ENCODE measurements around the gene PMM2.

The PMM2 gene

GRCh38 chr16:8862309-8863130, 64.9 kb downstream of the PMM2 start:
- peak overlapping the region; percentile 26; the same call in 1 of the 2 replicates for H3K4me2 ChIP-seq (ENCODE audit: insufficient read depth, low read length)
- peaks cover 96% of the 10 kb centered on the region for H4K20me1 ChIP-seq (ENCODE audit: insufficient read depth, low read length)
- H3K9ac ChIP-seq (ENCODE audit: low read depth, low read length), result no peak overlapping the region
- peak overlapping the region; percentile 47 for H3K27ac ChIP-seq (ENCODE audit: low read length)
- H3K9me3 ChIP-seq (ENCODE audit: insufficient read depth, low read length, severe bottlenecking), result no peaks in the 10 kb centered on the region
- no peak overlapping the region for H3K4me3 ChIP-seq (ENCODE audit: low read depth in 1 of 2, low read length in 2 of 2)
- ATAC-seq (ENCODE audit: insufficient read depth, low read depth) (no peak), DNase-seq (no peak)
- H2AFZ ChIP-seq (ENCODE audit: low read depth, low read length), result no peak overlapping the region
- no peaks in the 10 kb centered on the region for H3K27me3 ChIP-seq (ENCODE audit: insufficient read depth, low read length, poor library complexity)
- no peak for TF ChIP-seq EZH2 (IDR thresholded peaks at IDR 0.05; ENCODE audit: borderline replicate concordance, low read depth, low read length, severe bottlenecking)
- TF ChIP-seq CTCF (IDR thresholded peaks at IDR 0.05; ENCODE audit: borderline replicate concordance, extremely low read depth, low read length, poor library complexity, severe bottlenecking), result no peak
- H3K36me3 ChIP-seq (ENCODE audit: insufficient read depth, low read length), result peaks cover 93% of the 10 kb centered on the region
- peaks cover 100% of the 10 kb centered on the region for H3K79me2 ChIP-seq (ENCODE audit: insufficient read depth, low read length)
- peaks cover 73% of the 10 kb centered on the region for H3K4me1 ChIP-seq (ENCODE audit: insufficient read depth, low read length)

GRCh38 chr16:8863594-8864424, 66.2 kb downstream of the PMM2 start:
- Histone ChIP-seq H3K4me2 (ENCODE audit: insufficient read depth, low read length) (peak overlapping the region; percentile 91), H3K27me3 (ENCODE audit: insufficient read depth, low read length, poor library complexity) (no peaks in the 10 kb centered on the region), H3K79me2 (ENCODE audit: insufficient read depth, low read length) (peaks cover 99% of the 10 kb centered on the region), H4K20me1 (ENCODE audit: insufficient read depth, low read length) (peaks cover 91% of the 10 kb centered on the region), H3K36me3 (ENCODE audit: insufficient read depth, low read length) (peaks cover 88% of the 10 kb centered on the region), H3K9ac (ENCODE audit: low read depth, low read length) (0 out of 2 replicates have a peak overlapping the region, but pooled peaks have one; percentile 3), H2AFZ (ENCODE audit: low read depth, low read length) (no peak overlapping the region), H3K27ac (ENCODE audit: low read length) (peak overlapping the region; percentile 48), H3K9me3 (ENCODE audit: insufficient read depth, low read length, severe bottlenecking) (no peaks in the 10 kb centered on the region), H3K4me1 (ENCODE audit: insufficient read depth, low read length) (peaks cover 71% of the 10 kb centered on the region), H3K4me3 (ENCODE audit: low read depth in 1 of 2, low read length in 2 of 2) (peak overlapping the region in 1 of 2 experiments; percentile 35; a peak in 2 of 4 replicates)
- TF ChIP-seq CTCF (IDR thresholded peaks at IDR 0.05; ENCODE audit: borderline replicate concordance, extremely low read depth, low read length, poor library complexity, severe bottlenecking) (no peak), EZH2 (IDR thresholded peaks at IDR 0.05; ENCODE audit: borderline replicate concordance, low read depth, low read length, severe bottlenecking) (no peak)
- ATAC-seq (ENCODE audit: insufficient read depth, low read depth) (no peak), DNase-seq (no peak)

GRCh38 chr16:8864480-8865110, 67.0 kb downstream of the PMM2 start:
- Histone ChIP-seq H3K79me2 (ENCODE audit: insufficient read depth, low read length) (peaks cover 96% of the 10 kb centered on the region), H3K9ac (ENCODE audit: low read depth, low read length) (0 out of 2 replicates have a peak overlapping the region, but pooled peaks have one; percentile 3), H3K4me2 (ENCODE audit: insufficient read depth, low read length) (peak overlapping the region; percentile 91), H3K27ac (ENCODE audit: low read length) (peak overlapping the region; percentile 48; the same call in 1 of the 2 replicates), H3K9me3 (ENCODE audit: insufficient read depth, low read length, severe bottlenecking) (no peaks in the 10 kb centered on the region), H4K20me1 (ENCODE audit: insufficient read depth, low read length) (peaks cover 83% of the 10 kb centered on the region), H3K27me3 (ENCODE audit: insufficient read depth, low read length, poor library complexity) (no peaks in the 10 kb centered on the region), H3K4me1 (ENCODE audit: insufficient read depth, low read length) (peaks cover 69% of the 10 kb centered on the region), H3K4me3 (ENCODE audit: low read depth in 1 of 2, low read length in 2 of 2) (peak overlapping the region in 1 of 2 experiments; percentile 35; a peak in 2 of 4 replicates), H3K36me3 (ENCODE audit: insufficient read depth, low read length) (peaks cover 80% of the 10 kb centered on the region), H2AFZ (ENCODE audit: low read depth, low read length) (no peak overlapping the region)
- ATAC-seq (ENCODE audit: insufficient read depth, low read depth) (no peak), DNase-seq (no peak)
- TF ChIP-seq EZH2 (IDR thresholded peaks at IDR 0.05; ENCODE audit: borderline replicate concordance, low read depth, low read length, severe bottlenecking) (no peak), CTCF (IDR thresholded peaks at IDR 0.05; ENCODE audit: borderline replicate concordance, extremely low read depth, low read length, poor library complexity, severe bottlenecking) (no peak)
